IMR-90 (cell line): ENCODE results near the gene C16orf89. TPM values are rescaled to one million over a fixed set of nuclear protein-coding genes. Genes with fewer than 3 reads are reported as not detected.

ENCODE experiments used
- ATAC-seq: fragments of 200-7000 bp; cut with Tn5 transposase; 2 replicates; pipeline ENCODE4 v1.9.1; 2020; ENCODE audit warnings: low read depth, mild to moderate bottlenecking, moderate library complexity
- BruUV-seq: library from RNA; stranded (reverse); fragments of 400-500 nt; replicated peaks from 2 replicates; lab custom pipeline; 2021; lab: Mats Ljungman, UMichigan
- CTCF ChIA-PET: fragments of 300-600 bp; formaldehyde crosslinking; extraction: SDS; loops from one replicate; lab custom pipeline; 2021; ENCODE audit warnings: antibody characterized with exemption; lab: Yijun Ruan, JAX
- POLR2A ChIA-PET: fragments of 300-600 bp; sonication (Branson Sonifier 250); formaldehyde crosslinking; loops from one replicate; lab custom pipeline; 2022; ENCODE audit warnings: antibody characterized with exemption; ENCODE audit not compliant: unreplicated experiment; lab: Charles Lee
- DNase-seq: peaks from one replicate; pipeline ENCODE4 v3.0.0; 2013
- H2AFZ ChIP-seq: replicated peaks from 2 replicates; pipeline ENCODE3; 2013; ENCODE audit warnings: low read length, mild to moderate bottlenecking; ENCODE audit not compliant: poor library complexity
- H2AK5ac ChIP-seq: 2 replicates; pipeline ENCODE4 v1.6.1; 2013; ENCODE audit warnings: low read depth, low read length, inconsistent platforms
- H2AK9ac ChIP-seq: replicated peaks from 2 replicates; pipeline ENCODE3; 2013; ENCODE audit warnings: mild to moderate bottlenecking, low read depth, low read length, moderate library complexity; ENCODE audit not compliant: poor library complexity
- H2BK120ac ChIP-seq: 2 replicates; pipeline ENCODE4 v1.6.1; 2013; ENCODE audit warnings: low read depth, low read length, inconsistent platforms
- H2BK15ac ChIP-seq: 3 replicates; pipeline ENCODE4 v1.6.1; 2013; ENCODE audit warnings: low read depth, low read length, inconsistent platforms
- H2BK20ac ChIP-seq: 2 replicates; pipeline ENCODE4 v1.6.1; 2013; ENCODE audit warnings: low read depth, mild to moderate bottlenecking, inconsistent platforms, low read length, moderate library complexity
- H2BK5ac ChIP-seq: 2 replicates; pipeline ENCODE4 v1.6.1; 2013; ENCODE audit warnings: mild to moderate bottlenecking, low read depth, low read length, inconsistent platforms; ENCODE audit not compliant: poor library complexity, severe bottlenecking
- H3K14ac ChIP-seq: replicated peaks from 2 replicates; pipeline ENCODE4 v1.6.1; 2013; ENCODE audit warnings: low read depth, low read length, inconsistent platforms
- H3K18ac ChIP-seq: 2 replicates; pipeline ENCODE4 v1.6.1; 2013; ENCODE audit warnings: low read depth, low read length, control low read depth
- H3K23ac ChIP-seq: 2 replicates; pipeline ENCODE4 v1.6.1; 2013; ENCODE audit warnings: low read depth, low read length, inconsistent platforms
- H3K27ac ChIP-seq: 2 replicates; pipeline ENCODE4 v1.5.1; 2013; ENCODE audit warnings: mild to moderate bottlenecking, control low read depth, low read length; ENCODE audit not compliant: insufficient read depth
- H3K27me3 ChIP-seq: 2 replicates; pipeline ENCODE4 v1.6.1; 2013; ENCODE audit warnings: low read length; ENCODE audit not compliant: control insufficient read depth, insufficient read depth
- H3K36me3 ChIP-seq: 2 replicates; pipeline ENCODE4 v1.6.1; 2013; ENCODE audit warnings: low read length, mixed read lengths; ENCODE audit not compliant: control insufficient read depth, insufficient read depth
- H3K4ac ChIP-seq: 2 replicates; pipeline ENCODE4 v1.6.1; 2013; ENCODE audit warnings: low read depth, low read length, inconsistent platforms
- H3K4me1 ChIP-seq: 2 replicates; pipeline ENCODE4 v1.6.1; 2013; ENCODE audit warnings: low read length, mixed read lengths; ENCODE audit not compliant: control insufficient read depth, insufficient read depth
- H3K4me2 ChIP-seq: 2 replicates; pipeline ENCODE4 v1.6.1; 2013; ENCODE audit warnings: low read depth, mild to moderate bottlenecking, control low read depth, low read length, moderate library complexity
- H3K4me3 ChIP-seq: 2 replicates; pipeline ENCODE4 v1.5.1; 2013; ENCODE audit warnings: low read depth, mild to moderate bottlenecking, control low read depth, low read length, moderate library complexity; ENCODE audit not compliant: insufficient read depth
- H3K56ac ChIP-seq: 2 replicates; pipeline ENCODE4 v1.6.1; 2013; ENCODE audit warnings: low read length, inconsistent platforms; ENCODE audit not compliant: insufficient read depth; ENCODE audit errors: extremely low read depth
- H3K79me1 ChIP-seq, 2 experiments: 2 replicates each; pipeline ENCODE4 v1.6.1; 2013; ENCODE audit warnings: low read length in 2 of 2, inconsistent platforms in 1 of 2, low read depth in 1 of 2
- H3K9ac ChIP-seq: 2 replicates; pipeline ENCODE4 v1.6.1; 2013; ENCODE audit warnings: low read depth, low read length, control low read depth
- H3K9me1 ChIP-seq: 2 replicates; pipeline ENCODE4 v1.6.1; 2013; ENCODE audit warnings: low read length, inconsistent platforms; ENCODE audit not compliant: insufficient read depth
- H3K9me3 ChIP-seq: 2 replicates; pipeline ENCODE4 v1.6.1; 2013; ENCODE audit warnings: low read length; ENCODE audit not compliant: control insufficient read depth, insufficient read depth
- H4K20me1 ChIP-seq: 2 replicates; pipeline ENCODE4 v1.6.1; 2013; ENCODE audit warnings: low read length, inconsistent platforms; ENCODE audit not compliant: insufficient read depth
- H4K5ac ChIP-seq: 2 replicates; pipeline ENCODE4 v1.6.1; 2013; ENCODE audit warnings: mild to moderate bottlenecking, low read depth, low read length, control low read depth
- H4K8ac ChIP-seq, 2 experiments: 2 replicates each; pipeline ENCODE4 v1.6.1; 2013; ENCODE audit warnings: low read depth in 2 of 2, low read length in 2 of 2, control low read depth in 1 of 2, inconsistent platforms in 1 of 2
- H4K91ac ChIP-seq: 2 replicates; pipeline ENCODE4 v1.6.1; 2013; ENCODE audit warnings: low read depth, low read length, inconsistent platforms; ENCODE audit not compliant: insufficient read depth
- BHLHE40 ChIP-seq: fragments of 150-350 bp; IDR thresholded peaks from 2 replicates; pipeline ENCODE4 v1.6.1; 2016; ENCODE audit warnings: mild to moderate bottlenecking, low read depth, low read length
- CEBPB ChIP-seq: IDR thresholded peaks from 2 replicates; pipeline ENCODE4 v1.6.1; 2012; ENCODE audit warnings: low read depth, low read length, improper control_type of control experiment
- CHD1 ChIP-seq: IDR thresholded peaks from 2 replicates; pipeline ENCODE4 v1.6.1; 2012; ENCODE audit warnings: low read depth, low read length, improper control_type of control experiment
- FOS ChIP-seq: fragments of 150-350 bp; IDR thresholded peaks from 2 replicates; pipeline ENCODE4 v1.6.1; 2016; ENCODE audit warnings: low read depth, low read length
- MAFK ChIP-seq: IDR thresholded peaks from 2 replicates; pipeline ENCODE4 v1.6.1; 2012; ENCODE audit warnings: low read depth, low read length, improper control_type of control experiment
- MAZ ChIP-seq: IDR thresholded peaks from 2 replicates; pipeline ENCODE4 v1.6.1; 2012; ENCODE audit warnings: low read depth, mild to moderate bottlenecking, low read length, improper control_type of control experiment, moderate library complexity, borderline replicate concordance
- MXI1 ChIP-seq: IDR thresholded peaks from 2 replicates; pipeline ENCODE4 v1.6.1; 2012; ENCODE audit warnings: low read depth, mild to moderate bottlenecking, low read length, moderate library complexity, borderline replicate concordance
- NFE2L2 ChIP-seq: fragments of 150-350 bp; IDR thresholded peaks from 2 replicates; pipeline ENCODE4 v1.6.1; 2016; ENCODE audit warnings: low read depth, mild to moderate bottlenecking, low read length
- POLR2A ChIP-seq: IDR thresholded peaks from 2 replicates; pipeline ENCODE4 v1.6.1; 2012; ENCODE audit warnings: mild to moderate bottlenecking, low read depth, low read length
- RAD21 ChIP-seq: IDR thresholded peaks from 2 replicates; pipeline ENCODE4 v1.6.1; 2012; ENCODE audit warnings: low read length, improper control_type of control experiment
- RCOR1 ChIP-seq: IDR thresholded peaks from 2 replicates; pipeline ENCODE4 v1.6.1; 2012; ENCODE audit warnings: mild to moderate bottlenecking, low read length, improper control_type of control experiment; ENCODE audit not compliant: insufficient replicate concordance
- RFX5 ChIP-seq: IDR thresholded peaks from 2 replicates; pipeline ENCODE4 v1.8.0; 2012; ENCODE audit warnings: low read depth, mild to moderate bottlenecking, low read length, moderate library complexity
- SMC3 ChIP-seq: fragments of 150-350 bp; IDR thresholded peaks from 2 replicates; pipeline ENCODE4 v1.6.1; 2016; ENCODE audit warnings: low read depth, mild to moderate bottlenecking, antibody characterized with exemption, low read length, moderate library complexity
- WGBS, 2 experiments: methylation state at CpG; one replicate each; pipeline versions ENCODE4 v1.1.5 to v1.1.7; 2013; ENCODE audit warnings: missing lambda C conversion rate in 2 of 2; ENCODE audit not compliant: insufficient read length in 1 of 2; ENCODE audit errors: extremely low coverage in 2 of 2; 5-methylcytosine and 5-hydroxymethylcytosine counted together
- dilution Hi-C: fragments of 300-500 bp; cut with HindIII; formaldehyde crosslinking; loops from one replicate; pipeline ENCODE4 v1.14.3; 2018; ENCODE audit warnings: low sequenced_read_pairs; ENCODE audit not compliant: unreplicated experiment
- in situ Hi-C: fragments of 300-500 bp; cut with MboI; formaldehyde crosslinking; loops from 3 replicates; pipeline ENCODE4 v1.14.3; 2019; ENCODE audit warnings: low sequenced_read_pairs, inconsistent platforms, mixed read lengths
- intact Hi-C: fragments of 100-400 bp; cut with micrococcal nuclease; formaldehyde crosslinking; loops from 2 replicates; pipeline ENCODE4 v1.10.0; 2022
- polyA plus RNA-seq, 3 experiments: library from polyadenylated mRNA; depleted of rRNA; stranded (reverse); fragments of >200 nt; gene quantifications; 2 replicates each; pipeline ENCODE4 v1.2.3, GENCODE V29; 2012; ENCODE audit warnings: low replicate concordance in 1 of 3
- total RNA-seq: library from RNA; depleted of rRNA; stranded (reverse); fragments of >200 nt; gene quantifications from 2 replicates; pipeline ENCODE4 v1.2.3, GENCODE V29; 2012
- TF ChIP-seq, protein P1 (sequence below): fragments of 150-350 bp; IDR thresholded peaks from 2 replicates; pipeline ENCODE4 v1.6.1; 2016; ENCODE audit warnings: low read depth, mild to moderate bottlenecking, low read length, moderate library complexity, borderline replicate concordance
- TF ChIP-seq, protein P2 (sequence below): conservative IDR thresholded peaks from 2 replicates; pipeline ENCODE4 v1.5.1; 2012; ENCODE audit warnings: mild to moderate bottlenecking, low read depth, low read length, improper control_type of control experiment
- TF ChIP-seq, protein P3 (sequence below): fragments of 150-350 bp; IDR thresholded peaks from 2 replicates; pipeline ENCODE4 v1.6.1; 2017; ENCODE audit warnings: mild to moderate bottlenecking, antibody characterized with exemption, low read length, low read depth

Gene C16orf89
- total and polyA plus RNA-seq, 2 of the 4 experiments (the other 2 are of a cell fraction), result 0.17 to 0.18 TPM

DNA sequence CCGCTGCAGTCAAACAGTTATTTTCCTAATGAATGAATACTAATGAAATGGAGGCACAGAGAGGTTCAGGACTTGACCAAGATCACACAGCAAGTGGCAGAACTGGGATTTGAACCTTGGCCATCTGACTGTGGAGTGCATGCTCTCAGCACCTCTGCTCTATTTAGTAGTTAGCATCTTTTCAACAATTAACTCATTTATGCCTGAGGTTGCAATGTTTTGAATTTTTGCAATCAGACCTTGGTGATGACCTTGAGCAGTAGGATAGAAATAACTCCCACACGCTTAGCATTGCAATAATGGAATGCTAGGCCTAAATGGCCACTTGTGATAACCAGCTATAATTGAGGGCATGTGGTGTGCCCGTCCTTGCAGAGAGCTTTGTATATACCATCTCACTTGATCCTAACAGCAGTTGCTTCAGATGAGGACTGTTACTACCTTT lies 63.0 kb downstream of the C16orf89 start:
- H3K4ac ChIP-seq, result no peak overlapping the region
- H3K18ac ChIP-seq, result no peak overlapping the region
- H3K4me1 ChIP-seq, result no peaks in the 10 kb centered on the region
- no peak overlapping the region for H2BK5ac ChIP-seq
- no peak overlapping the region for H4K8ac ChIP-seq
- no peaks in the 10 kb centered on the region for H4K20me1 ChIP-seq
- in situ Hi-C loops, result no loop called here
- H3K9me1 ChIP-seq, result no peaks in the 10 kb centered on the region
- dilution Hi-C loops, result no loop called here
- H2AK5ac ChIP-seq, result no peak overlapping the region
- ChIA-PET CTCF (no interaction called here), POLR2A (no interaction called here)
- H3K9me3 ChIP-seq, result no peaks in the 10 kb centered on the region
- no peak overlapping the region for H3K14ac ChIP-seq
- H4K91ac ChIP-seq, result no peak overlapping the region
- 100% methylated on average over 1 of the region's 3 CpGs; no CpG with 5 or more reads in 1 of the 2 experiments for WGBS, 2 experiments
- no peak overlapping the region for H2BK120ac ChIP-seq
- no peaks in the 10 kb centered on the region for H3K79me1 ChIP-seq
- H3K4me3 ChIP-seq, result no peak overlapping the region
- no peak for TF ChIP-seq SMC3
- no peak for TF ChIP-seq POLR2A
- TF ChIP-seq MAZ, result no peak
- TF ChIP-seq, protein P1, sequence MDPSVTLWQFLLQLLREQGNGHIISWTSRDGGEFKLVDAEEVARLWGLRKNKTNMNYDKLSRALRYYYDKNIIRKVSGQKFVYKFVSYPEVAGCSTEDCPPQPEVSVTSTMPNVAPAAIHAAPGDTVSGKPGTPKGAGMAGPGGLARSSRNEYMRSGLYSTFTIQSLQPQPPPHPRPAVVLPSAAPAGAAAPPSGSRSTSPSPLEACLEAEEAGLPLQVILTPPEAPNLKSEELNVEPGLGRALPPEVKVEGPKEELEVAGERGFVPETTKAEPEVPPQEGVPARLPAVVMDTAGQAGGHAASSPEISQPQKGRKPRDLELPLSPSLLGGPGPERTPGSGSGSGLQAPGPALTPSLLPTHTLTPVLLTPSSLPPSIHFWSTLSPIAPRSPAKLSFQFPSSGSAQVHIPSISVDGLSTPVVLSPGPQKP, result no peak
- TF ChIP-seq, protein P2, sequence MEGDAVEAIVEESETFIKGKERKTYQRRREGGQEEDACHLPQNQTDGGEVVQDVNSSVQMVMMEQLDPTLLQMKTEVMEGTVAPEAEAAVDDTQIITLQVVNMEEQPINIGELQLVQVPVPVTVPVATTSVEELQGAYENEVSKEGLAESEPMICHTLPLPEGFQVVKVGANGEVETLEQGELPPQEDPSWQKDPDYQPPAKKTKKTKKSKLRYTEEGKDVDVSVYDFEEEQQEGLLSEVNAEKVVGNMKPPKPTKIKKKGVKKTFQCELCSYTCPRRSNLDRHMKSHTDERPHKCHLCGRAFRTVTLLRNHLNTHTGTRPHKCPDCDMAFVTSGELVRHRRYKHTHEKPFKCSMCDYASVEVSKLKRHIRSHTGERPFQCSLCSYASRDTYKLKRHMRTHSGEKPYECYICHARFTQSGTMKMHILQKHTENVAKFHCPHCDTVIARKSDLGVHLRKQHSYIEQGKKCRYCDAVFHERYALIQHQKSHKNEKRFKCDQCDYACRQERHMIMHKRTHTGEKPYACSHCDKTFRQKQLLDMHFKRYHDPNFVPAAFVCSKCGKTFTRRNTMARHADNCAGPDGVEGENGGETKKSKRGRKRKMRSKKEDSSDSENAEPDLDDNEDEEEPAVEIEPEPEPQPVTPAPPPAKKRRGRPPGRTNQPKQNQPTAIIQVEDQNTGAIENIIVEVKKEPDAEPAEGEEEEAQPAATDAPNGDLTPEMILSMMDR, result no peak
- TF ChIP-seq RAD21, result no peak
- no peak for TF ChIP-seq NFE2L2
- no peak for TF ChIP-seq MAFK
- no peak for TF ChIP-seq RCOR1
- TF ChIP-seq FOS, result no peak
- TF ChIP-seq RFX5, result no peak
- TF ChIP-seq CEBPB, result no peak
- no peak for TF ChIP-seq CHD1
- TF ChIP-seq, protein P3, sequence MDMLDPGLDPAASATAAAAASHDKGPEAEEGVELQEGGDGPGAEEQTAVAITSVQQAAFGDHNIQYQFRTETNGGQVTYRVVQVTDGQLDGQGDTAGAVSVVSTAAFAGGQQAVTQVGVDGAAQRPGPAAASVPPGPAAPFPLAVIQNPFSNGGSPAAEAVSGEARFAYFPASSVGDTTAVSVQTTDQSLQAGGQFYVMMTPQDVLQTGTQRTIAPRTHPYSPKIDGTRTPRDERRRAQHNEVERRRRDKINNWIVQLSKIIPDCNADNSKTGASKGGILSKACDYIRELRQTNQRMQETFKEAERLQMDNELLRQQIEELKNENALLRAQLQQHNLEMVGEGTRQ, result no peak
- no peak for TF ChIP-seq BHLHE40
- TF ChIP-seq MXI1, result no peak
- BruUV-seq, result no TSS peak
- H2AFZ ChIP-seq, result no peak overlapping the region
- ATAC-seq (no peak), DNase-seq (no peak)
- no peak overlapping the region for H2BK20ac ChIP-seq
- H2AK9ac ChIP-seq, result no peak overlapping the region
- intact Hi-C loops, result no loop called here
- no peak overlapping the region for H3K9ac ChIP-seq
- no peak overlapping the region for H3K23ac ChIP-seq
- no peak overlapping the region for H3K4me2 ChIP-seq
- H3K36me3 ChIP-seq, result no peaks in the 10 kb centered on the region
- no peak overlapping the region for H4K5ac ChIP-seq
- H3K27me3 ChIP-seq, result peaks cover 6% of the 10 kb centered on the region; the same call in 1 of the 2 replicates
- H3K56ac ChIP-seq, result no peak overlapping the region
- H3K27ac ChIP-seq, result no peak overlapping the region
- H2BK15ac ChIP-seq, result no peak overlapping the region
